ENCODE measurements around the gene KLHL17.

DNA sequence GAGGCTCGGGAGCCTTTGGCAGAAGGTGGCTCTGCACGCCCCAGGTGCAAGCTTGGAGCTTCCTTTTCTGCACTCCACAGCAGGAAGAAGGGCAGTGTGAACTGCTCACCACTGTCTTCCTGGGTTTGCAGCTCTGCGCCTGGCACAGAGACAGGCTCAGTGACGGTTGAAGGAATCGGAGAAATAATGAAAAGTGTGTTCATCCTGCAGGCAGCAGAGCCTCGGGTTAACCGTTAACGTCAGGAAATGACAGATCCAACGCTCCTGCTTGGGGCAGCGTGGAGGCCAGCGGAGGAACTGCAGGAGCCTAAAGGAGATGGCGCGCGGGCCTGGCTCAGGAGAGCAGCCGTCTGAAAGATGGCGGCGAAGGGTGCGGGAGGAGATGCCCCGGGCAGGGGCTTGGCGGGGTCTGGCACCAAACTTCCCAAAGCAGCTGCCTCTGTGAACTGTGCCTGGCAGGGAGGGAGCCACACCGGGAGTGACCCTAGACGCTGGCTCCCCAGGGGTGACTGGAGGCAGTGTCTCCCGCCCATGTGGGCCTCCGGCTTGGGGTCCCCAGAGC is 47.6 kb upstream of the KLHL17 start:
- TF ChIP-seq, protein P1, sequence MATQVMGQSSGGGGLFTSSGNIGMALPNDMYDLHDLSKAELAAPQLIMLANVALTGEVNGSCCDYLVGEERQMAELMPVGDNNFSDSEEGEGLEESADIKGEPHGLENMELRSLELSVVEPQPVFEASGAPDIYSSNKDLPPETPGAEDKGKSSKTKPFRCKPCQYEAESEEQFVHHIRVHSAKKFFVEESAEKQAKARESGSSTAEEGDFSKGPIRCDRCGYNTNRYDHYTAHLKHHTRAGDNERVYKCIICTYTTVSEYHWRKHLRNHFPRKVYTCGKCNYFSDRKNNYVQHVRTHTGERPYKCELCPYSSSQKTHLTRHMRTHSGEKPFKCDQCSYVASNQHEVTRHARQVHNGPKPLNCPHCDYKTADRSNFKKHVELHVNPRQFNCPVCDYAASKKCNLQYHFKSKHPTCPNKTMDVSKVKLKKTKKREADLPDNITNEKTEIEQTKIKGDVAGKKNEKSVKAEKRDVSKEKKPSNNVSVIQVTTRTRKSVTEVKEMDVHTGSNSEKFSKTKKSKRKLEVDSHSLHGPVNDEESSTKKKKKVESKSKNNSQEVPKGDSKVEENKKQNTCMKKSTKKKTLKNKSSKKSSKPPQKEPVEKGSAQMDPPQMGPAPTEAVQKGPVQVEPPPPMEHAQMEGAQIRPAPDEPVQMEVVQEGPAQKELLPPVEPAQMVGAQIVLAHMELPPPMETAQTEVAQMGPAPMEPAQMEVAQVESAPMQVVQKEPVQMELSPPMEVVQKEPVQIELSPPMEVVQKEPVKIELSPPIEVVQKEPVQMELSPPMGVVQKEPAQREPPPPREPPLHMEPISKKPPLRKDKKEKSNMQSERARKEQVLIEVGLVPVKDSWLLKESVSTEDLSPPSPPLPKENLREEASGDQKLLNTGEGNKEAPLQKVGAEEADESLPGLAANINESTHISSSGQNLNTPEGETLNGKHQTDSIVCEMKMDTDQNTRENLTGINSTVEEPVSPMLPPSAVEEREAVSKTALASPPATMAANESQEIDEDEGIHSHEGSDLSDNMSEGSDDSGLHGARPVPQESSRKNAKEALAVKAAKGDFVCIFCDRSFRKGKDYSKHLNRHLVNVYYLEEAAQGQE (IDR thresholded peaks at IDR 0.05; ENCODE audit: insufficient replicate concordance, low read depth) = no peak
- TF ChIP-seq POLR2AphosphoS5 (IDR thresholded peaks at IDR 0.05; ENCODE audit: low read depth) = no peak
- TF ChIP-seq, protein P2, sequence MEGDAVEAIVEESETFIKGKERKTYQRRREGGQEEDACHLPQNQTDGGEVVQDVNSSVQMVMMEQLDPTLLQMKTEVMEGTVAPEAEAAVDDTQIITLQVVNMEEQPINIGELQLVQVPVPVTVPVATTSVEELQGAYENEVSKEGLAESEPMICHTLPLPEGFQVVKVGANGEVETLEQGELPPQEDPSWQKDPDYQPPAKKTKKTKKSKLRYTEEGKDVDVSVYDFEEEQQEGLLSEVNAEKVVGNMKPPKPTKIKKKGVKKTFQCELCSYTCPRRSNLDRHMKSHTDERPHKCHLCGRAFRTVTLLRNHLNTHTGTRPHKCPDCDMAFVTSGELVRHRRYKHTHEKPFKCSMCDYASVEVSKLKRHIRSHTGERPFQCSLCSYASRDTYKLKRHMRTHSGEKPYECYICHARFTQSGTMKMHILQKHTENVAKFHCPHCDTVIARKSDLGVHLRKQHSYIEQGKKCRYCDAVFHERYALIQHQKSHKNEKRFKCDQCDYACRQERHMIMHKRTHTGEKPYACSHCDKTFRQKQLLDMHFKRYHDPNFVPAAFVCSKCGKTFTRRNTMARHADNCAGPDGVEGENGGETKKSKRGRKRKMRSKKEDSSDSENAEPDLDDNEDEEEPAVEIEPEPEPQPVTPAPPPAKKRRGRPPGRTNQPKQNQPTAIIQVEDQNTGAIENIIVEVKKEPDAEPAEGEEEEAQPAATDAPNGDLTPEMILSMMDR (IDR thresholded peaks at IDR 0.05; ENCODE audit: insufficient read depth, low read length) = peak; percentile 17
- TF ChIP-seq SPI1 (IDR thresholded peaks at IDR 0.05; ENCODE audit: borderline replicate concordance, low read depth) = peak; percentile 24; the same call in 1 of the 2 replicates
- no peak for TF ChIP-seq GABPA (IDR thresholded peaks at IDR 0.05; ENCODE audit: low read depth)

All from HL-60 (cell line).